HL-60 (cell line): ENCODE results near the gene TRIM63.
A peak's percentile ranks its signal among the peaks of the same experiment; 100 is the strongest.

Source experiments
- GABPA ChIP-seq: IDR thresholded peaks from 2 replicates; pipeline ENCODE4 v1.6.1; 2012; ENCODE audit warnings: low read depth
- POLR2AphosphoS5 ChIP-seq: IDR thresholded peaks from 2 replicates; pipeline ENCODE4 v1.6.1; 2012; ENCODE audit warnings: low read depth
- SPI1 ChIP-seq: IDR thresholded peaks from 2 replicates; pipeline ENCODE4 v1.6.1; 2012; ENCODE audit warnings: low read depth, mild to moderate bottlenecking, borderline replicate concordance
- TF ChIP-seq, protein P1 (sequence below): IDR thresholded peaks from one replicate; pipeline ENCODE4 v1.5.1; 2011; ENCODE audit warnings: low read length, control low read depth, inconsistent platforms; ENCODE audit not compliant: insufficient read depth
- TF ChIP-seq, protein P2 (sequence below): IDR thresholded peaks from 2 replicates; pipeline ENCODE4 v1.6.1; 2012; ENCODE audit warnings: low read depth; ENCODE audit not compliant: insufficient replicate concordance

DNA sequence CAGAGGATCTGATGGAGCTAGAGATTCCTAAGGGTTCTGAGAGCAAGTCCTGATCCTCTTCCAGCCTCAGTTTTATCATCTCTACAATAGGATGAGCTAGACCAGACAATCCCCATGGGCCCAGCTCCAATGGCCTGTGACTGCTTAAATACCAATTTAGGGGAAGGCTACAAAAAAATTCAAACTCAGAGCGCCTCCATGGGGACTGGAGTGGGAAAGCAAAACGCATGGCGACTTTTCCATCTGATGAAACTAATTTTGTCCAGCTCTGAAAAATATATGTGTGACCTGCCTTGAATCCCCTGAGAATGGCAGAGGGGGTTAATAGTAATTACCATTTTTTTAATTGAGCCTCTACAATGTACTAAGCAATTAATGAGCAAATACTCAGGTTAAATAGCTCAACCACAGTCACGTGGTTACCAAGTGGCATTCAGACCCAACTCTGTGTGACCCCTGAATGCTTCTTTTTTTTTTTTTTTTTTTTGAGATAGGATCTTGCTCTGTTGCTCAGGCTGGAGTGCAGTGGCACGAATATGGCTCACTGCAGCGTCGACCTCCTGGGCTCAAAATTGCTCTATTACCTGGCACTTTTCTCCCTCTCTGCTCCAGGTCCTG lies 37.5 kb downstream of the TRIM63 start:
- TF ChIP-seq, protein P1, sequence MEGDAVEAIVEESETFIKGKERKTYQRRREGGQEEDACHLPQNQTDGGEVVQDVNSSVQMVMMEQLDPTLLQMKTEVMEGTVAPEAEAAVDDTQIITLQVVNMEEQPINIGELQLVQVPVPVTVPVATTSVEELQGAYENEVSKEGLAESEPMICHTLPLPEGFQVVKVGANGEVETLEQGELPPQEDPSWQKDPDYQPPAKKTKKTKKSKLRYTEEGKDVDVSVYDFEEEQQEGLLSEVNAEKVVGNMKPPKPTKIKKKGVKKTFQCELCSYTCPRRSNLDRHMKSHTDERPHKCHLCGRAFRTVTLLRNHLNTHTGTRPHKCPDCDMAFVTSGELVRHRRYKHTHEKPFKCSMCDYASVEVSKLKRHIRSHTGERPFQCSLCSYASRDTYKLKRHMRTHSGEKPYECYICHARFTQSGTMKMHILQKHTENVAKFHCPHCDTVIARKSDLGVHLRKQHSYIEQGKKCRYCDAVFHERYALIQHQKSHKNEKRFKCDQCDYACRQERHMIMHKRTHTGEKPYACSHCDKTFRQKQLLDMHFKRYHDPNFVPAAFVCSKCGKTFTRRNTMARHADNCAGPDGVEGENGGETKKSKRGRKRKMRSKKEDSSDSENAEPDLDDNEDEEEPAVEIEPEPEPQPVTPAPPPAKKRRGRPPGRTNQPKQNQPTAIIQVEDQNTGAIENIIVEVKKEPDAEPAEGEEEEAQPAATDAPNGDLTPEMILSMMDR, result peak; percentile 41
- TF ChIP-seq, protein P2, sequence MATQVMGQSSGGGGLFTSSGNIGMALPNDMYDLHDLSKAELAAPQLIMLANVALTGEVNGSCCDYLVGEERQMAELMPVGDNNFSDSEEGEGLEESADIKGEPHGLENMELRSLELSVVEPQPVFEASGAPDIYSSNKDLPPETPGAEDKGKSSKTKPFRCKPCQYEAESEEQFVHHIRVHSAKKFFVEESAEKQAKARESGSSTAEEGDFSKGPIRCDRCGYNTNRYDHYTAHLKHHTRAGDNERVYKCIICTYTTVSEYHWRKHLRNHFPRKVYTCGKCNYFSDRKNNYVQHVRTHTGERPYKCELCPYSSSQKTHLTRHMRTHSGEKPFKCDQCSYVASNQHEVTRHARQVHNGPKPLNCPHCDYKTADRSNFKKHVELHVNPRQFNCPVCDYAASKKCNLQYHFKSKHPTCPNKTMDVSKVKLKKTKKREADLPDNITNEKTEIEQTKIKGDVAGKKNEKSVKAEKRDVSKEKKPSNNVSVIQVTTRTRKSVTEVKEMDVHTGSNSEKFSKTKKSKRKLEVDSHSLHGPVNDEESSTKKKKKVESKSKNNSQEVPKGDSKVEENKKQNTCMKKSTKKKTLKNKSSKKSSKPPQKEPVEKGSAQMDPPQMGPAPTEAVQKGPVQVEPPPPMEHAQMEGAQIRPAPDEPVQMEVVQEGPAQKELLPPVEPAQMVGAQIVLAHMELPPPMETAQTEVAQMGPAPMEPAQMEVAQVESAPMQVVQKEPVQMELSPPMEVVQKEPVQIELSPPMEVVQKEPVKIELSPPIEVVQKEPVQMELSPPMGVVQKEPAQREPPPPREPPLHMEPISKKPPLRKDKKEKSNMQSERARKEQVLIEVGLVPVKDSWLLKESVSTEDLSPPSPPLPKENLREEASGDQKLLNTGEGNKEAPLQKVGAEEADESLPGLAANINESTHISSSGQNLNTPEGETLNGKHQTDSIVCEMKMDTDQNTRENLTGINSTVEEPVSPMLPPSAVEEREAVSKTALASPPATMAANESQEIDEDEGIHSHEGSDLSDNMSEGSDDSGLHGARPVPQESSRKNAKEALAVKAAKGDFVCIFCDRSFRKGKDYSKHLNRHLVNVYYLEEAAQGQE, result no peak
- no peak for TF ChIP-seq POLR2AphosphoS5
- TF ChIP-seq GABPA, result no peak
- TF ChIP-seq SPI1, result no peak
